T-cell (primary cell): ENCODE data around the gene SELENOM. TPM values are rescaled to one million over a fixed set of nuclear protein-coding genes. Genes with fewer than 3 reads are reported as not detected.
A peak's percentile ranks its signal among the peaks of the same experiment; 100 is the strongest.

Experiments used
- ATAC-seq, 4 experiments: fragments of 200-7000 bp in 3 of 4; fragments of 150-1000 bp in 1 of 4; cut with Tn5 transposase; replicated peaks in 1 of 4; 1 replicate in 3 of 4; 2 replicates in 1 of 4; pipeline ENCODE4 v1.10.0; 2021; ENCODE audit warnings: moderate library complexity in 3 of 4, mild to moderate bottlenecking in 2 of 4, moderate number of reproducible peaks in 1 of 4
- CTCF ChIA-PET, 2 donors: fragments of 300-600 bp; sonication (Branson Sonifier 250); formaldehyde crosslinking; loops; one replicate each; lab custom pipeline; 2022; ENCODE audit warnings: antibody characterized with exemption in 2 of 2; lab: Charles Lee
- POLR2A ChIA-PET, 2 donors: fragments of 300-600 bp; sonication (Branson Sonifier 250); formaldehyde crosslinking; loops; one replicate each; lab custom pipeline; 2022; ENCODE audit warnings: antibody characterized with exemption in 2 of 2; lab: Charles Lee
- DNase-seq, 35 experiments: peaks; one replicate each; pipeline versions ENCODE4 v3.0.0 to v3.0.0-alpha.2; 2013 to 2023
- H3K27ac ChIP-seq: one replicate; pipeline ENCODE4 v1.5.1; 2013; ENCODE audit warnings: low read length
- H3K27me3 ChIP-seq, 2 experiments: replicated peaks in 1 of 2; 1 replicate in 1 of 2; 2 replicates in 1 of 2; pipeline versions ENCODE4 v1.6.1 to v1.7.0; 2013; ENCODE audit warnings: low read length in 1 of 2, mixed read lengths in 1 of 2; ENCODE audit not compliant: control insufficient read depth in 2 of 2, insufficient read depth in 2 of 2; ENCODE audit errors: extremely low read depth in 1 of 2
- H3K36me3 ChIP-seq, 2 donors: 1 replicate in 1 of 2; 2 replicates in 1 of 2; pipeline versions ENCODE4 v1.6.1 to v1.7.0; 2013; ENCODE audit warnings: low read length in 1 of 2; ENCODE audit not compliant: control insufficient read depth in 2 of 2, insufficient read depth in 1 of 2; ENCODE audit errors: extremely low read depth in 1 of 2
- H3K4me1 ChIP-seq, 2 experiments: 1 replicate in 1 of 2; 2 replicates in 1 of 2; pipeline versions ENCODE4 v1.6.1 to v1.7.0; 2013; ENCODE audit warnings: low read length in 2 of 2, mixed read lengths in 1 of 2; ENCODE audit not compliant: insufficient read depth in 2 of 2, control insufficient read depth in 1 of 2; ENCODE audit errors: extremely low read depth in 1 of 2
- H3K4me3 ChIP-seq, 2 donors: 1 replicate in 1 of 2; 2 replicates in 1 of 2; pipeline versions ENCODE4 v1.5.1 to v1.7.0; 2013; ENCODE audit warnings: mild to moderate bottlenecking in 2 of 2, low read length in 1 of 2, moderate library complexity in 1 of 2; ENCODE audit not compliant: control insufficient read depth in 1 of 2; ENCODE audit errors: extremely low read depth in 1 of 2
- H3K9me3 ChIP-seq: 2 replicates; pipeline ENCODE4 v1.7.0; 2013
- H3K27ac Mint-ChIP-seq, 2 donors: one replicate each; pipeline ENCODE4 v1.8.0; 2020 to 2021; ENCODE audit warnings: mild to moderate bottlenecking in 2 of 2, mixed read lengths in 2 of 2
- H3K27me3 Mint-ChIP-seq, 2 donors: one replicate each; pipeline ENCODE4 v1.8.0; 2021 to 2022; ENCODE audit warnings: mixed read lengths in 2 of 2
- H3K36me3 Mint-ChIP-seq: one replicate; pipeline ENCODE4 v1.8.0; 2021; ENCODE audit warnings: mixed read lengths
- H3K4me1 Mint-ChIP-seq, 3 donors: one replicate each; pipeline ENCODE4 v1.8.0; 2020 to 2022; ENCODE audit warnings: mixed read lengths in 3 of 3, mild to moderate bottlenecking in 1 of 3
- H3K4me3 Mint-ChIP-seq, 3 donors: one replicate each; pipeline ENCODE4 v1.8.0; 2020 to 2022; ENCODE audit warnings: mild to moderate bottlenecking in 3 of 3, mixed read lengths in 3 of 3, moderate library complexity in 3 of 3
- H3K9me3 Mint-ChIP-seq, 3 donors: one replicate each; pipeline ENCODE4 v1.8.0; 2020 to 2022; ENCODE audit warnings: mixed read lengths in 3 of 3
- WGBS: methylation state at CpG from one replicate; pipeline ENCODE4 v1.1.5; 2013; ENCODE audit warnings: missing lambda C conversion rate; ENCODE audit not compliant: insufficient coverage; 5-methylcytosine and 5-hydroxymethylcytosine counted together
- total RNA-seq, 35 experiments: library from RNA in 6 of 35; stranded (reverse) in 6 of 35; fragments of 120-200 nt in 1 of 35; gene quantifications; one replicate each; pipeline versions ENCODE4 v1.2.1 to v1.2.4 and lab custom pipeline; 2013 to 2026

SELENOM gene
- total RNA-seq, 5 donors from 2014 or later (not counting 1 experiment from before 2014, with no cell fraction given) = 46.4 to 67.8 (median 53.7) TPM

- H3K27ac ChIP-seq = no peak overlapping the region
- WGBS = no CpG with 5 or more reads among the region's 3 CpGs
Measured at GRCh38 chr22:31083377-31083768, 24.0 kb downstream of the SELENOM start.

GRCh38 chr22:31082606-31083376 is 24.6 kb downstream of the SELENOM start:
- Mint-ChIP-seq H3K9me3 (no peaks in the 10 kb centered on the region), H3K36me3 (no peaks in the 10 kb centered on the region), H3K4me3 (peak overlapping the region; percentile 17 to 85 (median 63)), H3K27ac (peak overlapping the region in 1 of 2 donors; percentile 69), H3K27me3 (no peaks in the 10 kb centered on the region), H3K4me1 (peaks cover 32 to 41% (median 33%) of the 10 kb centered on the region in 3 donors)
- Histone ChIP-seq H3K27me3 (no peaks in the 10 kb centered on the region), H3K36me3 (peaks cover 0 to 1% of the 10 kb centered on the region in 2 donors), H3K27ac (no peak overlapping the region), H3K4me1 (peaks cover 19 to 46% of the 10 kb centered on the region in 2 experiments), H3K9me3 (no peaks in the 10 kb centered on the region), H3K4me3 (no peak overlapping the region)
- DNase-seq (peak in 32 of 35 experiments; percentile 22 to 64 (median 46)), ATAC-seq (no peak)
- WGBS = 94% methylated on average over 10 of the region's 11 CpGs
- ChIA-PET CTCF (interaction anchor here in 1 of 2 donors (1.1 kb wide), 1 partner anchor 114 kb away, joined by 3 read pairs; the partner anchor contains the start of genes MORC2 and TUG1), POLR2A (interaction anchor here (0.6 kb wide), 3 partner anchors 136 to 531 kb away, joined by 3 to 7 read pairs (median 6); partner anchors contain the start of gene PIK3IP1 (in 1 of the 2))

More at GRCh38 chr22:31083377-31083768, 24.0 kb downstream of the SELENOM start:
- H3K27me3 ChIP-seq = no peaks in the 10 kb centered on the region
- DNase-seq = no peak
- ChIA-PET POLR2A (no interaction called here), CTCF (interaction anchor here (0.6 to 1.1 kb wide), 2 partner anchors 115 to 136 kb away, joined by 3 to 4 read pairs; partner anchors contain the start of genes MORC2 (in 1 of the 2) and TUG1 (in 1 of the 2))
- Mint-ChIP-seq H3K9me3 (no peaks in the 10 kb centered on the region), H3K4me3 (peak overlapping the region; percentile 78 to 85 (median 83)), H3K36me3 (no peaks in the 10 kb centered on the region), H3K4me1 (peaks cover 32 to 41% (median 33%) of the 10 kb centered on the region in 3 donors), H3K27me3 (no peaks in the 10 kb centered on the region), H3K27ac (no peak overlapping the region)
- no peak for ATAC-seq
- no peaks in the 10 kb centered on the region for H3K9me3 ChIP-seq
- H3K36me3 ChIP-seq = peaks cover 0 to 6% of the 10 kb centered on the region in 2 donors
- no peak overlapping the region for H3K4me3 ChIP-seq
- peaks cover 19 to 46% of the 10 kb centered on the region in 2 experiments for H3K4me1 ChIP-seq

GRCh38 chr22:31081963-31082605 is 25.3 kb downstream of the SELENOM start:
- Mint-ChIP-seq H3K9me3 (no peaks in the 10 kb centered on the region), H3K4me3 (peak overlapping the region; percentile 63 to 85 (median 82)), H3K36me3 (no peaks in the 10 kb centered on the region), H3K27me3 (no peaks in the 10 kb centered on the region), H3K27ac (peak overlapping the region in 1 of 2 donors; percentile 69), H3K4me1 (peaks cover 32 to 41% (median 33%) of the 10 kb centered on the region in 3 donors)
- no peaks in the 10 kb centered on the region for H3K9me3 ChIP-seq
- H3K27ac ChIP-seq = no peak overlapping the region
- H3K36me3 ChIP-seq = no peaks in the 10 kb centered on the region
- 100% methylated on average over 1 of the region's 6 CpGs for WGBS
- ChIA-PET POLR2A (interaction anchor here (0.6 kb wide), 3 partner anchors 136 to 532 kb away, joined by 3 to 7 read pairs (median 6); partner anchors contain the start of gene PIK3IP1 (in 1 of the 2)), CTCF (no interaction called here)
- peak overlapping the region; percentile 65 to 77 for H3K4me3 ChIP-seq
- DNase-seq (no peak), ATAC-seq (no peak)
- H3K27me3 ChIP-seq = no peaks in the 10 kb centered on the region
- H3K4me1 ChIP-seq = peaks cover 19 to 46% of the 10 kb centered on the region in 2 experiments

GRCh38 chr22:31080848-31081649 is 26.3 kb downstream of the SELENOM start, which contains the start of gene SMTN:
TSS of gene SMTN (plus strand) at chr22:31081318. CDS start at chr22:31083259, 1,941 bp downstream.
- DNase-seq (peak; percentile 62 to 93 (median 83)), ATAC-seq (peak; percentile 72 to 74 (median 73))
- Histone ChIP-seq H3K27ac (no peak within 1 kb of the TSS), H3K9me3 (no peaks in the 10 kb centered on the region), H3K4me3 (peak within 1 kb of the TSS; percentile 65 to 77), H3K4me1 (peaks cover 19 to 46% of the 10 kb centered on the region in 2 experiments), H3K27me3 (no peaks in the 10 kb centered on the region), H3K36me3 (no peaks in the 10 kb centered on the region)
- Mint-ChIP-seq H3K4me1 (peaks cover 32 to 41% (median 33%) of the 10 kb centered on the region in 3 donors), H3K9me3 (no peaks in the 10 kb centered on the region), H3K27me3 (no peaks in the 10 kb centered on the region), H3K36me3 (no peaks in the 10 kb centered on the region), H3K4me3 (peak within 1 kb of the TSS; percentile 82 to 85 (median 85)), H3K27ac (peak within 1 kb of the TSS in 1 of 2 donors; percentile 45)
- CTCF ChIA-PET = interaction anchor here in 1 of 2 donors (0.6 to 0.9 kb wide), 2 partner anchors 112 to 446 kb away, joined by 3 read pairs; partner anchors contain the start of gene TUG1
- WGBS = 0% methylated on average over 54 of the region's 63 CpGs
- POLR2A ChIA-PET = no interaction called here

GRCh38 chr22:31080164-31080847 is 27.1 kb downstream of the SELENOM start:
- ATAC-seq = no peak
- peaks cover 32 to 40% (median 33%) of the 10 kb centered on the region in 3 donors for H3K4me1 Mint-ChIP-seq
- Histone ChIP-seq H3K27me3 (no peaks in the 10 kb centered on the region), H3K4me1 (peaks cover 19 to 41% of the 10 kb centered on the region in 2 experiments), H3K9me3 (no peaks in the 10 kb centered on the region), H3K36me3 (no peaks in the 10 kb centered on the region), H3K4me3 (peak overlapping the region; percentile 65 to 77), H3K27ac (no peak overlapping the region)
- CTCF ChIA-PET = interaction anchor here in 1 of 2 donors (0.6 to 0.9 kb wide), 3 partner anchors 10 to 445 kb away, joined by 3 to 4 read pairs (median 3); partner anchors contain the start of gene TUG1
- H3K27me3 Mint-ChIP-seq = no peaks in the 10 kb centered on the region
- no peak for DNase-seq
- WGBS = 33% methylated on average over 3 of the region's 5 CpGs
- peak overlapping the region in 1 of 2 donors; percentile 45 for H3K27ac Mint-ChIP-seq
- no peaks in the 10 kb centered on the region for H3K9me3 Mint-ChIP-seq
- H3K36me3 Mint-ChIP-seq = no peaks in the 10 kb centered on the region
- H3K4me3 Mint-ChIP-seq = peak overlapping the region; percentile 82 to 85 (median 85)
- POLR2A ChIA-PET = interaction anchor here in 1 of 2 donors (0.6 kb wide), 1 partner anchor 111 kb away, joined by 3 read pairs; the partner anchor contains the start of gene TUG1
